H1 (cell line): ENCODE results near the gene SLC13A1. TPM values are rescaled to one million over a fixed set of nuclear protein-coding genes. Genes with fewer than 3 reads are reported as not detected.

Experiments used
- CTCF ChIA-PET: fragments of 300-600 bp; sonication (Branson Sonifier 250); formaldehyde crosslinking; loops from one replicate; lab custom pipeline; 2021; ENCODE audit not compliant: partially characterized antibody; lab: Charles Lee
- POLR2A ChIA-PET: fragments of 300-600 bp; sonication (Branson Sonifier 250); formaldehyde crosslinking; loops from one replicate; lab custom pipeline; 2021; ENCODE audit warnings: inconsistent platforms; ENCODE audit not compliant: partially characterized antibody; lab: Charles Lee
- DNase-seq, 2 experiments: peaks; one replicate each; pipeline versions ENCODE4 v3.0.0 to v3.0.0-alpha.2; 2010 to 2022; ENCODE audit warnings: low spot score in 2 of 2, low read depth in 1 of 2, mixed read lengths in 1 of 2
- FAIRE-seq: peaks from 2 replicates; lab custom pipeline; 2011; peaks lifted over from hg19 to GRCh38; lab: Jason Lieb, UNC
- H2AFZ ChIP-seq: 2 replicates; pipeline ENCODE4 v1.8.1; 2012; ENCODE audit warnings: low read length, inconsistent platforms
- H2AK5ac ChIP-seq: 2 replicates; pipeline ENCODE4 v1.6.1; 2013; ENCODE audit warnings: low read depth, low read length
- H2BK120ac ChIP-seq: replicated peaks from 2 replicates; pipeline ENCODE3; 2013; ENCODE audit warnings: low read depth, low read length, inconsistent platforms
- H2BK12ac ChIP-seq: 2 replicates; pipeline ENCODE4 v1.6.1; 2013; ENCODE audit warnings: low read depth, low read length
- H2BK15ac ChIP-seq: 2 replicates; pipeline ENCODE4 v1.6.1; 2013; ENCODE audit warnings: low read length
- H2BK20ac ChIP-seq: 2 replicates; pipeline ENCODE4 v1.6.1; 2013; ENCODE audit warnings: low read length
- H2BK5ac ChIP-seq: 2 replicates; pipeline ENCODE4 v1.6.1; 2013; ENCODE audit warnings: low read depth, low read length
- H3K14ac ChIP-seq: 2 replicates; pipeline ENCODE4 v1.6.1; 2013; ENCODE audit warnings: inconsistent platforms; ENCODE audit not compliant: insufficient read length
- H3K18ac ChIP-seq: 2 replicates; pipeline ENCODE4 v1.6.1; 2013; ENCODE audit warnings: low read length; ENCODE audit errors: extremely low read depth
- H3K23ac ChIP-seq: 2 replicates; pipeline ENCODE4 v1.6.1; 2013; ENCODE audit warnings: inconsistent platforms; ENCODE audit not compliant: insufficient read length
- H3K23me2 ChIP-seq: 2 replicates; pipeline ENCODE4 v1.6.1; 2013; ENCODE audit warnings: low read depth, low read length
- H3K27ac ChIP-seq: 2 replicates; pipeline ENCODE4 v1.6.1; 2011; ENCODE audit warnings: low read depth, low read length, inconsistent platforms
- H3K27me3 ChIP-seq, 4 experiments: replicated peaks in 1 of 4; 1 replicate in 1 of 4; 2 replicates in 3 of 4; pipeline versions ENCODE4 v1.6.1 to v1.8.1; 2011 to 2013; ENCODE audit warnings: low read length in 3 of 4, mild to moderate bottlenecking in 3 of 4, inconsistent platforms in 2 of 4, mixed read lengths in 2 of 4, moderate library complexity in 1 of 4; ENCODE audit not compliant: control insufficient read depth in 3 of 4, insufficient read depth in 3 of 4; ENCODE audit errors: extremely low read depth in 1 of 4
- H3K36me3 ChIP-seq, 4 experiments: 2 replicates each; pipeline versions ENCODE4 v1.6.1 to v1.8.1; 2011 to 2013; ENCODE audit warnings: mild to moderate bottlenecking in 4 of 4, low read length in 3 of 4, moderate library complexity in 2 of 4, control low read depth in 1 of 4, inconsistent platforms in 1 of 4; ENCODE audit not compliant: insufficient read depth in 4 of 4, control insufficient read depth in 2 of 4
- H3K4ac ChIP-seq: replicated peaks from 2 replicates; pipeline ENCODE3; 2013; ENCODE audit warnings: low read length, low read depth, mixed read lengths, inconsistent platforms; ENCODE audit not compliant: insufficient read length
- H3K4me1 ChIP-seq, 4 experiments: replicated peaks in 1 of 4; 1 replicate in 1 of 4; 2 replicates in 3 of 4; pipeline versions ENCODE4 v1.6.1 to v1.8.1; 2011 to 2013; ENCODE audit warnings: low read length in 3 of 4, inconsistent platforms in 2 of 4, mixed read lengths in 1 of 4; ENCODE audit not compliant: insufficient read depth in 4 of 4, control insufficient read depth in 3 of 4
- H3K4me2 ChIP-seq, 2 experiments: 2 replicates each; pipeline versions ENCODE4 v1.6.1 to v1.8.1; 2011 to 2013; ENCODE audit warnings: low read depth in 2 of 2, low read length in 2 of 2, control low read depth in 1 of 2, inconsistent platforms in 1 of 2, mild to moderate bottlenecking in 1 of 2; ENCODE audit not compliant: insufficient read depth in 1 of 2
- H3K4me3 ChIP-seq, 4 experiments: fragments of 200-600, 300-600 bp in 1 of 4; sonication (generic), shearing (Covaris generic), sonication (Bioruptor Twin) in 1 of 4; 2 replicates each; pipeline versions ENCODE4 v1.5.1 to v1.8.1; 2011 to 2016; ENCODE audit warnings: low read length in 4 of 4, low read depth in 3 of 4, control low read depth in 2 of 4, inconsistent platforms in 2 of 4, mild to moderate bottlenecking in 2 of 4, mixed read lengths in 1 of 4, moderate library complexity in 1 of 4; ENCODE audit not compliant: insufficient read depth in 2 of 4; ENCODE audit errors: extremely low read depth in 1 of 4
- H3K56ac ChIP-seq: replicated peaks from 2 replicates; pipeline ENCODE3; 2013; ENCODE audit warnings: low read depth, mild to moderate bottlenecking, mixed read lengths, low read length, inconsistent platforms; ENCODE audit not compliant: insufficient read length
- H3K79me1 ChIP-seq: 2 replicates; pipeline ENCODE4 v1.6.1; 2013; ENCODE audit warnings: low read depth, low read length, control low read depth
- H3K79me2 ChIP-seq, 2 experiments: 2 replicates each; pipeline versions ENCODE4 v1.6.1 to v1.8.1; 2012 to 2013; ENCODE audit warnings: low read length in 2 of 2, mild to moderate bottlenecking in 2 of 2, inconsistent platforms in 1 of 2; ENCODE audit not compliant: insufficient read depth in 2 of 2, control insufficient read depth in 1 of 2
- H3K9ac ChIP-seq, 4 experiments: replicated peaks in 1 of 4; 1 replicate in 1 of 4; 2 replicates in 3 of 4; pipeline versions ENCODE4 v1.6.1 to v1.8.1; 2011 to 2013; ENCODE audit warnings: low read depth in 3 of 4, low read length in 3 of 4, control low read depth in 2 of 4, mild to moderate bottlenecking in 2 of 4, moderate library complexity in 2 of 4, inconsistent platforms in 1 of 4; ENCODE audit errors: extremely low read depth in 1 of 4
- H3K9me3 ChIP-seq, 2 experiments: 2 replicates each; pipeline versions ENCODE4 v1.6.1 to v1.8.1; 2012 to 2013; ENCODE audit warnings: mild to moderate bottlenecking in 2 of 2, moderate library complexity in 2 of 2, control low read depth in 1 of 2, inconsistent platforms in 1 of 2, low read depth in 1 of 2, low read length in 1 of 2, mixed read lengths in 1 of 2; ENCODE audit not compliant: insufficient read depth in 2 of 2
- H4K20me1 ChIP-seq, 2 experiments: replicated peaks in 1 of 2; 2 replicates each; pipeline versions ENCODE3 to v1.8.1; 2011 to 2013; ENCODE audit warnings: inconsistent platforms in 2 of 2, low read length in 2 of 2, mild to moderate bottlenecking in 1 of 2; ENCODE audit not compliant: insufficient read depth in 2 of 2, control insufficient read depth in 1 of 2
- H4K5ac ChIP-seq: 2 replicates; pipeline ENCODE4 v1.6.1; 2013; ENCODE audit warnings: low read length, low read depth, mixed read lengths, inconsistent platforms; ENCODE audit not compliant: insufficient read length
- H4K8ac ChIP-seq: 2 replicates; pipeline ENCODE4 v1.8.0; 2013; ENCODE audit warnings: mild to moderate bottlenecking, moderate library complexity, low read length, inconsistent platforms; ENCODE audit not compliant: insufficient read depth; ENCODE audit errors: extremely low read depth
- H4K91ac ChIP-seq: replicated peaks from 2 replicates; pipeline ENCODE3; 2013; ENCODE audit warnings: low read length, mixed read lengths, inconsistent platforms; ENCODE audit not compliant: insufficient read length
- BACH1 ChIP-seq: IDR thresholded peaks from 2 replicates; pipeline ENCODE4 v1.6.1; 2012; ENCODE audit warnings: low read length, improper control_type of control experiment
- TAF1 ChIP-seq: IDR thresholded peaks from 2 replicates; pipeline ENCODE4 v1.6.1; 2011; ENCODE audit warnings: mild to moderate bottlenecking, low read depth, low read length
- WGBS, 2 experiments: shearing (Covaris generic) in 1 of 2; methylation state at CpG; one replicate each; pipeline versions ENCODE4 v1.1.6 to v1.1.7; 2013 to 2015; ENCODE audit warnings: low lambda C conversion rate in 2 of 2, mixed read lengths in 2 of 2, inconsistent platforms in 1 of 2, low coverage in 1 of 2, missing lambda C conversion rate in 1 of 2; ENCODE audit not compliant: insufficient replicate concordance in 2 of 2, insufficient coverage in 1 of 2, insufficient read length in 1 of 2; ENCODE audit errors: extremely low coverage in 1 of 2, missing lambda C conversion rate in 1 of 2; 5-methylcytosine and 5-hydroxymethylcytosine counted together
- polyA plus RNA-seq, 7 experiments: library from polyadenylated mRNA; depleted of rRNA in 3 of 7; stranded (reverse) in 5 of 7; unstranded in 2 of 7; fragments of >200 nt in 5 of 7; fragments of 200-250 nt in 2 of 7; gene quantifications; 1 replicate in 5 of 7; 2 replicates in 1 of 7; 4 replicates in 1 of 7; pipeline versions ENCODE4 v1.2.1 to v1.2.3, GENCODE V29; 2011 to 2013; ENCODE audit warnings: missing spikeins in 2 of 7, mixed read lengths in 2 of 7
- total RNA-seq: library from RNA; stranded (reverse); fragmentation: NEBNext Ultra II Directional; extraction: Animal tissue kit (Norgen Biotek cat#: 25700); gene quantifications from 2 replicates; pipeline ENCODE4 v1.2.1, GENCODE V29; 2021
- TF ChIP-seq, protein P1 (sequence below): IDR thresholded peaks from 2 replicates; pipeline ENCODE4 v1.6.1; 2012; ENCODE audit warnings: inconsistent platforms

The SLC13A1 gene
- total and polyA plus RNA-seq, 2 of the 8 experiments (the other 6 are each of a cell fraction or from before 2014, with no cell fraction given), result not detected

DNA sequence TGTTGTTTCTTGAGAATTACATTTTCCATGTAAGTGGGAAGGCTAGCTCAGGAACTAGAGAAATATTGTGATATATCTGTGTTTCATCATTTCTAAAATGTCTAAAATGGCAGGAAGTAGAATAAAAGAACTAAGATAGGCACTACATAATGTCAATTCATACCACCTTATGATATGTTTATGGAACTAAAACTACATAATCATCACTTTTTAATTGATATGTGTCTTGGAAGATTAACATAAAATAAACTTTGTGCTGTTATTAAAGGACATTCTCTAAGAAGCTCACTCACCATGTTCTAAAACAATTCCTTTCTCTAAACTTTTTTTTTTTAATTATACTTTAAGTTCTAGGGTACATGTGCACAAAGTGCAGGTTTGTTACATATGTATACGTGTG lies 120.7 kb downstream of the SLC13A1 start:
- DNase-seq (no peak), FAIRE-seq (no peak)
- H4K91ac ChIP-seq, result no peak overlapping the region
- ChIA-PET CTCF (interaction anchor here (0.7 to 0.9 kb wide), 2 partner anchors 9 to 1501 kb away, joined by 4 read pairs; no protein-coding TSS in a partner anchor), POLR2A (no interaction called here)
- no peaks in the 10 kb centered on the region for H3K79me1 ChIP-seq
- no peaks in the 10 kb centered on the region for H4K20me1 ChIP-seq
- no peak overlapping the region for H3K4ac ChIP-seq
- 80% methylated on average over 1 of the region's 1 CpG; no CpG with 5 or more reads in 1 of the 2 experiments for WGBS, 2 experiments
- H2BK12ac ChIP-seq, result no peak overlapping the region
- no peaks in the 10 kb centered on the region for H3K4me1 ChIP-seq
- no peak overlapping the region for H4K5ac ChIP-seq
- no peaks in the 10 kb centered on the region for H3K79me2 ChIP-seq
- no peak overlapping the region for H3K23ac ChIP-seq
- H3K27me3 ChIP-seq, result no peaks in the 10 kb centered on the region
- no peaks in the 10 kb centered on the region for H3K23me2 ChIP-seq
- no peak overlapping the region for H3K14ac ChIP-seq
- no peak overlapping the region for H2AK5ac ChIP-seq
- H4K8ac ChIP-seq, result no peak overlapping the region
- no peaks in the 10 kb centered on the region for H3K9me3 ChIP-seq
- no peaks in the 10 kb centered on the region for H3K36me3 ChIP-seq
- H2BK5ac ChIP-seq, result no peak overlapping the region
- H3K27ac ChIP-seq, result no peak overlapping the region
- no peak overlapping the region for H2BK120ac ChIP-seq
- no peak overlapping the region for H3K4me2 ChIP-seq
- no peak overlapping the region for H3K4me3 ChIP-seq
- H3K56ac ChIP-seq, result no peak overlapping the region
- H3K9ac ChIP-seq, result no peak overlapping the region
- H2BK20ac ChIP-seq, result no peak overlapping the region
- no peak overlapping the region for H2AFZ ChIP-seq
- no peak overlapping the region for H3K18ac ChIP-seq
- TF ChIP-seq BACH1 (no peak), TAF1 (no peak)
- TF ChIP-seq, protein P1, sequence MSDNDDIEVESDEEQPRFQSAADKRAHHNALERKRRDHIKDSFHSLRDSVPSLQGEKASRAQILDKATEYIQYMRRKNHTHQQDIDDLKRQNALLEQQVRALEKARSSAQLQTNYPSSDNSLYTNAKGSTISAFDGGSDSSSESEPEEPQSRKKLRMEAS, result no peak
- H2BK15ac ChIP-seq, result no peak overlapping the region
